ENCODE data around the gene MNT.
A peak's percentile ranks its signal among the peaks of the same experiment; 100 is the strongest.

MNT gene

GRCh38 chr17:2362416-2362815 is 38.4 kb downstream of the MNT start:
- no peak for DNase-seq

GRCh38 chr17:2362016-2362415 is 38.8 kb downstream of the MNT start:
- no peak for DNase-seq

- DNase-seq: no peak
Observed at GRCh38 chr17:2361010-2361760, 39.7 kb downstream of the MNT start.

- DNase-seq: no peak
Observed at GRCh38 chr17:2357931-2358434, 42.9 kb downstream of the MNT start.

GRCh38 chr17:2357237-2357636 is 43.6 kb downstream of the MNT start:
- no peak for DNase-seq

GRCh38 chr17:2354311-2354710 is 46.5 kb downstream of the MNT start:
- no peak for DNase-seq

- DNase-seq: no peak
Observed at GRCh38 chr17:2351269-2351668, 49.6 kb downstream of the MNT start.

- no peak for DNase-seq
Observed at GRCh38 chr17:2347805-2348685, 52.8 kb downstream of the MNT start.

- no peak for DNase-seq
Observed at GRCh38 chr17:2346475-2346874, 54.4 kb downstream of the MNT start.

- DNase-seq: no peak
Observed at GRCh38 chr17:2344528-2344927, 56.3 kb downstream of the MNT start.

- no peak for DNase-seq
Observed at GRCh38 chr17:2343421-2343820, 57.4 kb downstream of the MNT start.

- no peak for DNase-seq
Observed at GRCh38 chr17:2338315-2338657, 62.6 kb downstream of the MNT start.

- peak; percentile 53 for DNase-seq
Observed at GRCh38 chr17:2337544-2338314, 63.1 kb downstream of the MNT start.

GRCh38 chr17:2336852-2337543 is 63.9 kb downstream of the MNT start, which contains the start of gene SGSM2:
TSS of gene SGSM2 (plus strand) at chr17:2337501. CDS start at chr17:2337689, 188 bp downstream.
- peak; percentile 69 for DNase-seq

- DNase-seq: peak; percentile 84
Observed at GRCh38 chr17:2336215-2336851, 64.5 kb downstream of the MNT start, which contains the start of gene TSR1. TSS of gene TSR1 (minus strand) at chr17:2336457. CDS start at chr17:2336427, 30 bp downstream.

- DNase-seq: no peak
Observed at GRCh38 chr17:2335726-2336214, 65.1 kb downstream of the MNT start.
